ENCODE measurements around the gene TNFRSF14.
"Not testable (repeated sequence)": the region's sequence is repeated elsewhere in the genome, so short reads cannot be mapped to it uniquely, and the experiment has no call there.

Gene TNFRSF14

DNA sequence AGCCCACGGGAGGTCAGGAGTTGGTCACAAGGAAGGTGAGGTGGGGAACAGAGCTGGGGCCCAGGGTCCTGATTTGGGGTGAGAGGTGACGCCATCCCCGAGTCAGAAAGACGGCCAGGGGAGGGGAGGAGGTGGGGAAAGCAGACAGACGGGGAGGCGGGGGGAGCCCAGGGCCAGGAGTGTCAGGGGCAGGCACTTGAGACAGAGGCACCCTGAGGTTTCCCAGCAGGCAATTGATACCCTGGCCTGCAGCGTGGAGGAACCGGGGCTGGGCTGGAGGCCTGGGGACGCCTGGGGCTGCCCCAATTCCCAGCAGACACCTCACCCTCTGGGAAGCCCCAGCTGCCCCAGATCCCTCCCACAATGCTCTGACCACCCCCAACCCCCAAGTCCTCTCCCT lies 3.1 kb upstream of the TNFRSF14 start:
- DNase-seq (ENCODE audit: low read depth in 2 of 2), result not testable (repeated sequence)

DNA sequence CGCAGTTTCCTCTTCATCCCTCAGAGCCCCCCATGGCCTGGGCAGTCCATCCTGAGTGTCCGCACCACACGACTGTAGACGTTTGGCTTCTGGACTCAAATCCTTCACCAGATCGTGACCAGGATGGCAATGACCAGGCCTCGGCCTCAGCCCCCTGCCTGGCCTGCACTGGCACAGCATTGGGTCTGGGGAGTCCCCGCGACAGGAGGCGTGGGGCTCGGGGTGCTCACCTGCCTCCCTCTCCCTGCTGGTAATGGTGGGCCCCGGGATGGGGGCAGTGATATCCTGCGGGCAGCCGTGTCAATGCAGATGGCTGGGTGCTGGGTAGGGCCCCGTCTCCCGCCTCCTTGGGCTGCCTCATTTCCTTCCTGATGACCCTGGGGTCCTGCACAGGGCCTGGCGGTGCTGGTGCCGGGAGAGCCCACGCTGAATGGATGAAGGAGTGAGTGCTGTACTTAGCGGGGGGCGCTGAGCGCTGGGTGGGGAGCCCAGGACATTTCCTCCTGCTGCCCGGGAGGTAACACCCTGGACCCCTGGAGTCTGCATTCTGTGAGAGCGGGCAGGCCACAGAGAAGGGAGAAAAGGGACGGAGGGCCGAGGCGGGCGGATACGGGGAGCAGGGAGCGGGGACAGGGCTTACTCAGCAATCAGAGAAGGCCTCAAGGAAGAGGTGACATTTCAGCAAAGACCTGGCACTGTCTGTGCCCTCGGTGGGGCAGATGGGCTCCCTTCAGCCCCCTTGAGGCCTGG lies 2.1 kb upstream of the TNFRSF14 start:
- no peak for DNase-seq (ENCODE audit: low read depth in 2 of 2)

DNA sequence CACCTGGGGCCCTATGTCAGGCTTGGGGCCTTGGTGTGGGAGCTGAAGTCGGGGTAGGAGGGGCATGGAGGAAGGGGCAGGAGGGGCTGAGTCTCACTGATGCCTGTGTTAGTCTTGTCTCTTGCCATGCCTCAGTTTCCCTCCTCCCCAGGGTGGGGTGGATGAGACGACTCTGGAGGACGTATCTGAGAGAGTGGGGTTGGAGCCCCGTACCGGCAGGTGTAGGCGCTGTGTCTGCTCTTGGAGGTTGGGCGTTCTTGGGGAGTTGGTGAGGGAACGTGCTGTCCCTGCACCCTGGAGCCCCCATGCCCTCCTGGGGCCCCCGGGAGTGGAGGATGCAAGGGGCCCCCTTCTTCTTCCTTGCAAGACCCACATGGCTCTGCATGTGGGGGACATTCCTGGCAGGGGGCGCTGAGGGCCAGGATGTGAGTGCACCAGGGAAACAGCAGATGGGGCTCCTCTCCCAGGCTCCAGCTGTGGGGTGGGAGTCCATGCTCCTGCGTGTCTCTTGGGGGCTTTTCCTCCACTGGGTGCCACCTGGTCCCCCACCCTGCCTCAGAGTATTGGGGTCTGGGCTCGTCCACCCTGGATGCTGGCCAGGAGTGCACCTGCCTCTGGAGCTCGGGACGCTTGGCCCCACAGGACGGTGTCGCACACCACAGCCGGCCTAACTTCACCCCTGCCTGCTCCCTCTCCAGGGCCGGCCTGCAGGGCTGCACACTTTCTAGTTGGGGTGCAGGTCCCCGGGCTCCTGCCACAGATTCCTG lies 1.4 kb upstream of the TNFRSF14 start:
- no peak for DNase-seq (ENCODE audit: low read depth in 2 of 2)

DNA sequence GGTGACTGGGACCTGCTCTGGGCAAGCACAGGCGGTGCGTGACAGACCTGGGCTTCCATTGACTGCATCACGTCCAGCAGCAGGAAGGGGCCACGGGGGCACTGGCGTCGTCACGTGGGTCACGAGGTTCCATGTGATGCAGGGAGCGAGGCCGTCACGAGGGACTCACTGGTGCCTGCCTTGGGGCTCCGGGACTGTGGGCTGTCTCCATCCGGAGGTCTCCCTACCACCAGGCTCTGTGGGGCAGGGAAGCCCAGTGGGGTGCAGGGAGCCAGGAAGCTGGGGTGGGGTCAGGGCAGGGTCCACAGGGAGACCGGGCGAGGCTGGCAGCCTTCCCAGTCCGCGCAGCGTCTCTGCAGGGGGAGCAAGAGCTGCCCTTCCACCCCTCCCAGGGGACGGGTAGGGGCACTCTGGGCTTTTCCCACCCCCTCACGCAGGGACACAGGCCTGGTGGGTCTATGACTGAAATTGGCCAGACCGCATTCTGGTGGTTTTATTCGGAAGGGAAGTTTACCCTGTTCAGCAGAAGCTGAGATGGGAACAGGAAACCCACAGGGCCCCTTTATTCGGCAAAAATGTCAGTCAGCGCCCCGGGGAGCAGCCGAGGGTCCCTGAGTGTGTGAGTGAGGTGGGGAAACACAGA lies 416 bp upstream of the TNFRSF14 start:
- DNase-seq (ENCODE audit: low read depth in 2 of 2), result no peak

DNA sequence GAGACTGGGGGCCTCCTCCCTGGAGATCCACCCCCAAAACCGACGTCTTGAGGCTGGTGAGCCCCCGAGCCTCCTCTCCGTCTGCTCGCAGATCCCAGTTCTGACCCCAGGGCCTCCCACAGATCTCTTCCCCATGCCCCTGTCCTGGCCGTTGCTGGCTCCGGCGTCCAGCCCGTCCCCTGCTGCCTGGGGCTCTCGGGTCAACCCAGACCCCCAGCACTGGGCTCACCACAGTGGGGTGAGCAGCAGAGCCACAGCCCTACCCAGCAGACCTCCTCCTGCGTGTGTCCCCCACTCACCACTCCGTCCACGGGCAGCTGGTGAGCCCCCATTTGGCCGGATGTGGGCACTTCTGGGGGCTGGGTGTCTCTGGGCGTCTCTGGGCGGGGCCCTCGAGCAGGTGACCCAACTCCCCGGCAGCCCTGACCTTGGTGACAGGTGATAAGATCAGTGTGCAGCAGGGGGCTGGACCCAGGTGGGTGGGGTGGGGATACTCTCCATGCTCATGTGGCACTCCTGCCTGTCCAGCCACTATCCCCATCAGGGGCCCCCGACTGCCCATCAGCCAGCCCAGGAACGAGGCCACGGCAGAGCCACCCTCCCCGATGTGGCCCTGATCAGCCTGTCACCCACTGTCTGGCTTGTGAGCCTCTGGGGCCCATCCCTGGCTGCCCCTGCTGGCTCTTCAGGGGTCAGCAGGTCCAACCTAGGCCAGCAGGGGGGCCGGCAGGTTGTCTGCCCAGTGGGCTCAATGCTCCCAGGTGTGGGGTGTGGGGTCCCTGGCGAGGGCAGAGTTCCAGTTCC lies 709 bp downstream of the TNFRSF14 start:
- DNase-seq (ENCODE audit: low read depth in 2 of 2), result no peak

DNA sequence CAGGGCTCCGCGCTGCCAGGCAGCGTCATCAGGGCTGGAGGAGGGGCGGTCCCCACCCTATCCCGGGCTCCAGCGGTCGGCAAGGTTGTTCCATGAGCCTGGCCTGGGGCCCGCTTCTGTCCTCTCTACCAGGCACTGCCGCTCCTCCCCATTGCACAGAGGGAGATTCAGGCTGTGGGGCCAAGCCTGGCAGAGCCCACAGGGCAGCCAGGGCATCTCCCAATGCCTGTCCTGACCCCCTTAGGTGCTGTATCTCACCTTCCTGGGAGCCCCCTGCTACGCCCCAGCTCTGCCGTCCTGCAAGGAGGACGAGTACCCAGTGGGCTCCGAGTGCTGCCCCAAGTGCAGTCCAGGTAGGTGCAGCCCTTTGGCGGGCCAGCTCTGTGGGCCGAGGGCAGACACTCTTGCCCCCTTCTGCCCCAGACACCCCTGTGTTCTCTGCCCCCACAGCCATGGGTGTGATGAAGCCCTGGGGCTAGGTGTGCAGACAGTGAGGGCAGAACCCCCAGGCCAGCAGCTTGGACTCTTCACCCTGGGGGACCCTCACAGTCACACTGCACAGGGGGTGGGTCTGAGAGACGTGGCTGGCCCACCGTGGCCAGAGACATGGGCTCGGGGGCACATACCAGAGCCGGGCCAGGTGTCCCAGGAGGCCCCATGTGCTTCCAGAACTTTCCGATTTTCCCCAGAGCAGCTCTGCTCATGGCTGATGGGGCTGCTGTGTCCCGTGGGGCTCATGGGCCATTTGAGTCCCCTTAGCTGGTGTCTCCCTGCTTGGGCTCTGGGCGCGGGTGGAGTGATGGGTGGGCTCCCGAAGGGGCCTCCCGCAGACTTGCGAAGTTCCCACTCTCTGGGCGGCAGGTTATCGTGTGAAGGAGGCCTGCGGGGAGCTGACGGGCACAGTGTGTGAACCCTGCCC lies 1.6 kb downstream of the TNFRSF14 start:
- DNase-seq (ENCODE audit: low read depth in 2 of 2), result no peak

DNA sequence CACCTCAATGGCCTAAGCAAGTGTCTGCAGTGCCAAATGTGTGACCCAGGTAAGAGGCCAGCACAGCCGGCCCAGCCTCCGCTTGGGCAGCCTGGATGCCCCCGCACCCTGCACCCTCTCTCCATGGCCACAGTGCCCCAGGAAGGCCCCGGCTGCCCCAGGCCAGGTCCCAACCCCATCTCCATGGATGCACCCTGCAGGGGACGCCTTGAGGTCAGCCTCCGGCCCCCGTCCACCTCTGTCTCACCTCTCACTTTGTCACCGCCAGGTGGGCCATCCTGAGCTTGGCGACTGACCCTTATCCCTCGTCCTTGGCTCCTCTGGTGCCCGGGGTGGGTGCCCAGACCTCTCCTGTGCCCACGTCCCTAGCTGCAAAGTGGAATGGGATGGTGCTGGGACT lies 2.2 kb downstream of the TNFRSF14 start:
- DNase-seq (ENCODE audit: low read depth in 2 of 2), result no peak

DNA sequence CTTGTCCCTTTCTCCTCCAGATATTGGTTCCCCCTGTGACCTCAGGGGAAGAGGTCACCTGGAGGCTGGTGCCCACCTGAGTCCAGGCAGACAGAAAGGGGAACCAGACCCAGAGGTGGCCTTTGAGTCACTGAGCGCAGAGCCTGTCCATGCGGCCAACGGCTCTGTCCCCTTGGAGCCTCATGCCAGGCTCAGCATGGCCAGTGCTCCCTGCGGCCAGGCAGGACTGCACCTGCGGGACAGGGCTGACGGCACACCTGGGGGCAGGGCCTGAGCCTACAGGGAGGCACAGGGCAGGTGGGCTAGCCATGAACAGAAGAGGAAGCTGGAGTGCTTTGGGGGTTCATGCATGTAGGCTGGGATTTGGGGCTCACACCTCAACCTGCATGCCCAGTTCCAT lies 2.7 kb downstream of the TNFRSF14 start:
- DNase-seq (ENCODE audit: low read depth in 2 of 2), result no peak

DNA sequence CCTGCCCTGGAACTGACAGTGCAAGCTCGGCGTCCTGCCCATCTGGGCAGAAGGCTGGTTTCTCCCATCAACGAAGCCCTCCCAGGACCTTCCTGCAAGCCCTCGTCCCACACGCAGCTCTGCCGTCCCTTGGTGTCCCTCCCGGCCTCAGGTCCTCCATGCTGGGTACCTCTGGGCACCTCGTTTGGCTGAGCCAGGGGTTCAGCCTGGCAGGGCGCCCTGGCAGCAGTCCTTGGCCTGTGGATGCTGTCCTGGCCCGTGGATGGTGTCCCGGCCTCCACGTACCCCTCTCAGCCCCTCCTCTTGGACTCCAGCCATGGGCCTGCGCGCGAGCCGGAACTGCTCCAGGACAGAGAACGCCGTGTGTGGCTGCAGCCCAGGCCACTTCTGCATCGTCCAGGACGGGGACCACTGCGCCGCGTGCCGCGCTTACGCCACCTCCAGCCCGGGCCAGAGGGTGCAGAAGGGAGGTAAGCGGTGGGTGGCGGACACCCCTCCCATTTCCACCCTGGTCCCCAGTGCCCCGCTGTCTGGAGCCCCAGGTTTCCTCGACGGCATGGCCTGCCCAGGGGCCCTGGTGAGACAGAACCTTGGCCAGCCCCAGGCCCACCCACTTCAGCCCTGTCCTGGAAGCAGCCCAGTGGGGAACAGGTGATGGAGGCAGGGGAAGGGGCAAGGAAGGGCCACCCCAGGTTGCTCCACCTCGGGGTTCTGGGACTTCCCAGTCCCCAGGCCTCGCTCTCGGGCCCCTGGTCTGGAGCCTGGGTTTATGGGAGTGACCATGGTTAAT lies 3.5 kb downstream of the TNFRSF14 start:
- no peak for DNase-seq (ENCODE audit: low read depth in 2 of 2)

DNA sequence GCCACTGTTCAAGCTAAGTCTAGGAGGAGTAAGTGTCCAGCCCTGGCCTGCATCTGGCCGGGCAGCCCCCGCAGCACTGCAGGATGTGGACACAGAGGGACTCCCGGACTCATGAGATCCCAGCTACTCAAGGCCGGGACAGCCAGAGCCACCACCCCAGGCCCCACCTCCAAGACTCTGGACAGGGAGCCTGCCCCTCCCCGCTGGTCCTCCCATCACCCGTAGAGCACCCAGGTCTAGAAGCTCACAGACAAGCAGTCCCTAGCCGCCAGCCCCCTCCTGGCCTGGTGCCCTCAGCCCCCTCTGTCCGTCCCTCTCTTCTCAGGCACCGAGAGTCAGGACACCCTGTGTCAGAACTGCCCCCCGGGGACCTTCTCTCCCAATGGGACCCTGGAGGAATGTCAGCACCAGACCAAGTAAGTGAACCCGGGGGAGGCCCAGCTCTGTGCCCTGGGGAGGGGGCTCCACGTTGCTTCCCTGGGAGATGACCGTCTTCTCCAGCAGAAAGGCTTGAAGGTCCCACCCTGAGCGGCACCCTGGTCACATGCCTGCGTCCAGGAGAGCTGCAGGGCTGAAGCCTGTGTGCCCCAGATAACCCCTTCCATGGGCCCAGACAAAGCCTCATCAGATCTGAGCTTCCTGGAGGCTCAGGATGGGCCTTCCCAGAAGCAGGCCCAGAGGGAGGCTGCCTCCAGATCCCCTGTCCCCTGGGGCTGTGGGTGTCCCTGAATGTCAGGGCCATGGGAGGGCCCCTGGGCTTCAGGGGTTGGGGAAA lies 4.3 kb downstream of the TNFRSF14 start:
- no peak for DNase-seq (ENCODE audit: low read depth in 2 of 2)

DNA sequence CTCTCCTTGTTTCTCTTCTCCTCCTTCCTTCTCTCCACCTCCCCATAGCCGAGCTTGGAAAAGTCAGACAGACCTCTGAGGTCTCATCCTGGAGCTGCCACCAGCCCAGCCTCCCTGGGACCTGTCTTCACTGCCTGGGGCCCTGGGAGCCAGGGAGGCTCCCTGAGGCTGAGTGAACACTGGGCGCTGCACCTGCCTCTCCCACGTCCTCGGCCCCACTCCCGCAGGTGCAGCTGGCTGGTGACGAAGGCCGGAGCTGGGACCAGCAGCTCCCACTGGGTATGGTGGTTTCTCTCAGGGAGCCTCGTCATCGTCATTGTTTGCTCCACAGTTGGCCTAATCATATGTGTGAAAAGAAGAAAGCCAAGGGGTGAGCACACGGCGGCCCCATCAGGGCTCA lies 5.3 kb downstream of the TNFRSF14 start:
- no peak for DNase-seq (ENCODE audit: low read depth in 2 of 2)

DNA sequence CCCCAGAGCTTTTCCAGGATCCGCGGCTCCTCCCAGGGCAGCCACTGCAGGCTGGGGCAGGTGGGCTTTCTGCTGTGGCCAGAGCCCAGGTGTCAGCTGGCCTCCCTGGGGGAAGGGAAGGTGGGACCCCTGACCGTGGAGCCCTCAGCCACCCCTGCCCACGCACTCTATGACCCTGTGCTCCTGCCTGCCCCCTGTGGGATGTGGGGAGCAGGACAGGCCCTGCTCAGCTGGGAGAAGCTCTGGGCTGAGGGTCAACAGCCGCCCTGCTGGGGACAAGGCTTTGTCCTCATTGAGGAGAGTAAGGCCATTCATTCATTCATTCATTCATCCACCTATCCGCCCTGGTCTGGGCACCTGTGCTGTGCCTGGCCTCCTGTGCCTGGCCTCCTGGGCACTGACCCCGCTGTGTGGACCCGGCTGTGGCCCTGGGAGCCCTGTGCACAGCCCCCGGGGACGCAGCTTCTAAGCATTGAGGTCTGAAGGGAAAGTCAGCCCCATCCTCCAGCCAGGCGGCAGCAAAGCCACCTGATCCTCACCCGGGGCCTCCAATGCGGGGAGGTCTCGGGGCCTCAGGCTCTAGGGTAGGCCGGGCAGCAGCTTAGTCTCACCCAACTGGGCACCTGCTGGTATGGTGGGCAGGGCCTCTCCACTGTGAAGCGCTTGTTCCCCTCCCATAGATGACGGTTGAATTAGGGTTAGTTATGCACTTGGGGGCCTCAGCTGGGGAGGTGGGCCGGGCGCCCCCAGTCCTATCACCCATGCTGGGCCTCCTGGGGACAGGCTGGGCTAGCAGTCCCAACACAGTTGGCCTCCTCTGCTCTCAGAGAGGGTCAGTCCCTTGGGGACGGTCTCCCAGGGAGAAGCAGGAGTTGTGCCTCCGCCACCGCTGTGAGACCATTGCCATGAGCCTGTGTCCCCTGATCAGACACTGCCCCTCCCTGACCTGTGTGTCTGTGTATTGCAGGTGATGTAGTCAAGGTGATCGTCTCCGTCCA lies 6.0 kb downstream of the TNFRSF14 start:
- DNase-seq (ENCODE audit: low read depth in 2 of 2), result no peak

DNA sequence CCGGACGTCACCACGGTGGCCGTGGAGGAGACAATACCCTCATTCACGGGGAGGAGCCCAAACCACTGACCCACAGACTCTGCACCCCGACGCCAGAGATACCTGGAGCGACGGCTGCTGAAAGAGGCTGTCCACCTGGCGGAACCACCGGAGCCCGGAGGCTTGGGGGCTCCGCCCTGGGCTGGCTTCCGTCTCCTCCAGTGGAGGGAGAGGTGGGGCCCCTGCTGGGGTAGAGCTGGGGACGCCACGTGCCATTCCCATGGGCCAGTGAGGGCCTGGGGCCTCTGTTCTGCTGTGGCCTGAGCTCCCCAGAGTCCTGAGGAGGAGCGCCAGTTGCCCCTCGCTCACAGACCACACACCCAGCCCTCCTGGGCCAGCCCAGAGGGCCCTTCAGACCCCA lies 7.0 kb downstream of the TNFRSF14 start:
- no peak for DNase-seq (ENCODE audit: low read depth in 2 of 2)

DNA sequence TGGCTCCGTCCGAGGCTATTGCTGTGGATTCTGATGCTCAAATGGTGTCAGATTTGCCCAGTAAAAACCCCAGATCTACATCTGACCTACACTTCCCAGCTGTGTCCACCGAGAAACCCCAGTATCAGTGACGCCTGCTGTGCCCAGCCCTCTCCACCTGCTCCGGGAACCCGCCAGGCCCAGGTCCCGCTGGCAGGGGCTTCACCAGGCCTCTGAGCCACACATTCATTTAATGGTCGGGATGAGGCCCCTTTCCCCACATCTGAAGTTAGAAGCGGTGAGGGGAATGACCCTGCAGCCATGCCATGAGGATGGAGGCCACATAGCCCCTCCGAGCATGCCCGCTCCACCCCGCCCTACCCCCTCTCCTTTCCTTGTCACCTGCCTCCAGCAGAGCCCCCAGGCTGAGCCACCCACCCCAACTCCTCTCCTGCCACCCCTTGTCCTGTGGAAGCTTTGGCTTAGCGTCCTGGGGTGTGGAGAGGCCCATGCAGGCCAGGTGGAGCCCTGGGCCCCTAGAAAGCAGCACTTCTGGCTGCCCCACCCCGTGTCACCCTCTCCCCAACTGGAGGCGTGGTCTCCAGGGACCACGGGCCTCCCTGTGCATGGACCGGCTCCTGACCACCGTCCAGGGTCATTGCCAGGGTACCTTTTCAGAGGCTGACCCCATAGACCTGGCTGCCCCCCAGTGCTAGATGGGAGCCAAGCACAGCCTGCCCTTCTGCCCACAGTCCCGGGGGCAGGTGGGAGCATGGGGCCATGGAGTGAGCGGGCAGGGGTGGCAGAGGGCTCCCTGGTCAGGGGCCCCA lies 8.0 kb downstream of the TNFRSF14 start:
- no peak for DNase-seq (ENCODE audit: low read depth in 2 of 2)

DNA sequence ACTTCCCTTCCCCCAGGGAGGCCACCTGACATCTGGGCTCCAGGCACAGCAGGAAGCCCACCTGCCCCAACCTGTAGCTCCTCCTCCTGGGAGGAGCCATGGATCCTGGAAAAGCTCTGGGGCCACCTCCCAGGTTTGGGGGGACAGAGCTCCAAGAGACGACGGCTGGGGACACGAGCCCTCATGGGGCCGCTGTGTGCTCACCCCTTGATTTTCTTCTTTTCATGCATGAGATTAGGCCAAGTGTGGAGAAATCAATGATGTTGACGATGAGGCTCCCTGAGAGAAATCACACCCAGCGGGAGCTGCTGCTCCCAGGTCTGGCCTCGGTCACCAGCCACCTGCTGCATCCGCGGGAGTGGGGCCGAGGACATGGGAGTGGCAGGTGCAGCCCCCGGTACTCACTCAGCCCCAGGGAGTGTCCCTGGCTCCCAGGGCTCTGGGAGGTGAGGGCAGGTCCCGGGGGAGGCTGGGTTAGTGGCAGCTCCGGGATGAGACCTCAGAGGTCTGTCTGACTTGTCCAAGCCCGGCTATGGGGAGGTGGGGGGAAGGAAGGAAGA lies 8.7 kb downstream of the TNFRSF14 start:
- no peak for DNase-seq (ENCODE audit: low read depth in 2 of 2)

DNA sequence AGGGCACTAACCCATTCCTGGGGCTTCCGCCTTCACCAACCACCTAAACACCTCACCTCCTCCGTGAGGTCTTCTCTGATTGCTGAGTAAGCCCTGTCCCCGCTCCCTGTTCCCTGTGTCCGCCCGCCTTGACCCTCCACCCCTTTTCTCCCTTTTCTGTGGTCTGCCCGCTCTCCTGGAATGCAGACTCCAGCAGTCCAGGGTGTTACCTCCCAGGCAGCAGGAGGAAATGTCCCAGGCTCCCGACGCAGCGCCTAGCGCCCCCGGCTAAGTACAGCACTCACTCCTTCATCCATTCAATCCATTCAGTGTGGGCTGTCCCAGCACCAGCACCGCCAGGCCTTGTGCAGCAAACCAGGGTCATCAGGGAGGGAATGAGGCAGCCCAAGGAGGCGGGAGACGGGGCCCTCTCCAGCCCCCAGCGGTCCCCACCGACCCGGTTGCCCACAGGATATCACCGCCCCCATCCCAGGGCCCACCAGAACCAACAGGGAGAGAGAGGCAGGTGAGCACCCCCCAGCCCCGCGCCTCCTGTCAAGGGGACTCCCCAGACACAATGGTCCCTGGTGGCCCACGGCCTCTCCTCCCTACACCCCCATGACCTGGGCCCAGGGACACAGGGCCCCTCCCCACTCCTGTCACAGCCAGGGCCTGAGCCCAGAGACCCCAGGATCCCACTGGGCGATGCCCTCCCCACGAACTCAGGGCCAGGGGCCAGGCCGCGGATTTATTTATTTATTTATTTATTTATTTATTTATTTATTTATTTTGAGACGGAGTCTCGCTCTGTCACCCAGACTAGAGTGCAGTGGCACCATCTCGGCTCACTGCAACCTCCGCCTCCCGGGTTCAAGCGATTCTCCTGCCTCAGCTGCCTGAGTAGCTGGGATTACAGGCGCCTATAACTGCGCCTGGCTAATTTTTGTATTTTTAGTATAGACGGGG lies 10.2 kb downstream of the TNFRSF14 start:
- no peak for DNase-seq (ENCODE audit: low read depth in 2 of 2)

All from activated CD8-positive, alpha-beta memory T cell treated with anti-CD3 and anti-CD28 coated beads for 4 hours (primary cell).